Loucy (cell line): ENCODE measurements around the gene ST7L.

ENCODE experiments used
- EZH2phosphoT487 ChIP-seq: fragments of 200-600 bp; IDR thresholded peaks from 2 replicates; pipeline ENCODE4 v1.6.1; 2018; ENCODE audit warnings: antibody characterized with exemption, mild to moderate bottlenecking, moderate library complexity, borderline replicate concordance
- TF ChIP-seq, protein P1 (sequence below): fragments of 200-600 bp; sonication (generic); conservative IDR thresholded peaks from 2 replicates; pipeline ENCODE4 v1.5.1; 2014; ENCODE audit warnings: mild to moderate bottlenecking, antibody characterized with exemption, low read length

- TF ChIP-seq, protein P1, sequence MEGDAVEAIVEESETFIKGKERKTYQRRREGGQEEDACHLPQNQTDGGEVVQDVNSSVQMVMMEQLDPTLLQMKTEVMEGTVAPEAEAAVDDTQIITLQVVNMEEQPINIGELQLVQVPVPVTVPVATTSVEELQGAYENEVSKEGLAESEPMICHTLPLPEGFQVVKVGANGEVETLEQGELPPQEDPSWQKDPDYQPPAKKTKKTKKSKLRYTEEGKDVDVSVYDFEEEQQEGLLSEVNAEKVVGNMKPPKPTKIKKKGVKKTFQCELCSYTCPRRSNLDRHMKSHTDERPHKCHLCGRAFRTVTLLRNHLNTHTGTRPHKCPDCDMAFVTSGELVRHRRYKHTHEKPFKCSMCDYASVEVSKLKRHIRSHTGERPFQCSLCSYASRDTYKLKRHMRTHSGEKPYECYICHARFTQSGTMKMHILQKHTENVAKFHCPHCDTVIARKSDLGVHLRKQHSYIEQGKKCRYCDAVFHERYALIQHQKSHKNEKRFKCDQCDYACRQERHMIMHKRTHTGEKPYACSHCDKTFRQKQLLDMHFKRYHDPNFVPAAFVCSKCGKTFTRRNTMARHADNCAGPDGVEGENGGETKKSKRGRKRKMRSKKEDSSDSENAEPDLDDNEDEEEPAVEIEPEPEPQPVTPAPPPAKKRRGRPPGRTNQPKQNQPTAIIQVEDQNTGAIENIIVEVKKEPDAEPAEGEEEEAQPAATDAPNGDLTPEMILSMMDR: no peak
- no peak for TF ChIP-seq EZH2phosphoT487
These were observed 82.4 kb downstream of the ST7L start for GRCh38 chr1:112536561-112536960.
